Activated CD4-positive, alpha-beta T cell treated with anti-CD3 and anti-CD28 coated beads, Interleukin-2, amount 10 ng/mL, durations not matched to agents 24 days and 14 days (primary cell): ENCODE data around the gene AP4M1. TPM values are rescaled to one million over a fixed set of nuclear protein-coding genes. Genes with fewer than 3 reads are reported as not detected.
A peak's percentile ranks its signal among the peaks of the same experiment; 100 is the strongest.

ENCODE experiments used
- DNase-seq: peaks from one replicate; pipeline ENCODE4 v3.0.0; 2022
- H3K27ac Mint-ChIP-seq: one replicate; pipeline ENCODE4 v1.8.0; 2022; ENCODE audit warnings: mild to moderate bottlenecking, mixed read lengths
- H3K27me3 Mint-ChIP-seq: one replicate; pipeline ENCODE4 v1.8.0; 2022; ENCODE audit warnings: mixed read lengths
- H3K36me3 Mint-ChIP-seq: one replicate; pipeline ENCODE4 v1.8.0; 2022; ENCODE audit warnings: low read depth, mild to moderate bottlenecking, mixed read lengths
- H3K4me1 Mint-ChIP-seq: one replicate; pipeline ENCODE4 v1.8.0; 2021; ENCODE audit warnings: mixed read lengths
- H3K4me3 Mint-ChIP-seq: one replicate; pipeline ENCODE4 v1.8.0; 2022; ENCODE audit warnings: mild to moderate bottlenecking, moderate library complexity, mixed read lengths
- H3K9me3 Mint-ChIP-seq: one replicate; pipeline ENCODE4 v1.8.0; 2021; ENCODE audit warnings: mixed read lengths
- intact Hi-C: fragments of 100-400 bp; cut with micrococcal nuclease; formaldehyde crosslinking; loops from one replicate; pipeline ENCODE4 v1.15.1; 2023
- total RNA-seq: library from RNA; stranded (reverse); gene quantifications from 2 replicates; pipeline ENCODE4 v1.2.3, GENCODE V29; 2022

AP4M1 gene
- total RNA-seq, 1 donor from 2014 or later: 16.4 TPM

DNA sequence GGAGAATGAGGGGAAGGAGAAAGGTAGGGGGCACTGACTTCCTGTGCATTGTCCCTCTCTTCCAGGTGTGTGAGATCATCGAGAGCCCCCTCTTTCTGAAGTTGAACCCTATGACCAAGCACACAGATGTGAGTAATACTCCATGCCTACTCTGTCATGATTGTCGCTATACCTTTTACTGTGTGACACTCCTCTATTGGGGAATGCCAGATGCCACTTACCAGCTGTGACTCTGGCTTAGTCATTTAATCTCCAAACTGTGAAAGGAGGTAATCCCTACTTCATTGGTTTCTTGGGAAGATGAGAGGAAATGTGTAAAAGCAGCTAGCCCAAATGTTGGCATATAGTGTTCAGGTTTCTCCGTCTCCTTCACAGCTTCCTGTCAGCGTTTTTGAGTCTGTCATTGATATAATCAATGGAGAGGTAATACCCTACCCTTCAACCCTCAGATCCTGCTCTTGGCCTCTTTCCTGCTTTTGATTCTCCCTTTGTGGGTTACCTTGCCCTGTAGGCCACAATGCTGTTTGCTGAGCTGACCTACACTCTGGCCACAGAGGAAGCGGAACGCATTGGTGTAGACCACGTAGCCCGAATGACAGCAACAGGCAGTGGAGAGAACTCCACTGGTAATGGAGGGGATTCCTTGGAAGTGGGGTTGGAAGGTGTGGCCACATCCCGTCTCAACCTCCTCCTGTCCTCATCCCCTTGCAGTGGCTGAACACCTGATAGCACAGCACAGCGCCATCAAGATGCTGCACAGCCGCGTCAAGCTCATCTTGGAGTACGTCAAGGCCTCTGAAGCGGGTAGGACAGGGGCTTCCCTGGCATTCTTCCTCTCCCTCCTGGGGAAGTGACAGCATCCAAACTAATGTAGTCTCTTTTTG lies 10.7 kb upstream of the AP4M1 start:
- Mint-ChIP-seq H3K27ac (peak overlapping the region; percentile 2), H3K27me3 (no peaks in the 10 kb centered on the region), H3K4me1 (peaks cover 35% of the 10 kb centered on the region), H3K9me3 (no peaks in the 10 kb centered on the region), H3K36me3 (peaks cover 55% of the 10 kb centered on the region), H3K4me3 (peak overlapping the region; percentile 86)
- peak; percentile 65 for DNase-seq
- intact Hi-C loops: no loop called here

DNA sequence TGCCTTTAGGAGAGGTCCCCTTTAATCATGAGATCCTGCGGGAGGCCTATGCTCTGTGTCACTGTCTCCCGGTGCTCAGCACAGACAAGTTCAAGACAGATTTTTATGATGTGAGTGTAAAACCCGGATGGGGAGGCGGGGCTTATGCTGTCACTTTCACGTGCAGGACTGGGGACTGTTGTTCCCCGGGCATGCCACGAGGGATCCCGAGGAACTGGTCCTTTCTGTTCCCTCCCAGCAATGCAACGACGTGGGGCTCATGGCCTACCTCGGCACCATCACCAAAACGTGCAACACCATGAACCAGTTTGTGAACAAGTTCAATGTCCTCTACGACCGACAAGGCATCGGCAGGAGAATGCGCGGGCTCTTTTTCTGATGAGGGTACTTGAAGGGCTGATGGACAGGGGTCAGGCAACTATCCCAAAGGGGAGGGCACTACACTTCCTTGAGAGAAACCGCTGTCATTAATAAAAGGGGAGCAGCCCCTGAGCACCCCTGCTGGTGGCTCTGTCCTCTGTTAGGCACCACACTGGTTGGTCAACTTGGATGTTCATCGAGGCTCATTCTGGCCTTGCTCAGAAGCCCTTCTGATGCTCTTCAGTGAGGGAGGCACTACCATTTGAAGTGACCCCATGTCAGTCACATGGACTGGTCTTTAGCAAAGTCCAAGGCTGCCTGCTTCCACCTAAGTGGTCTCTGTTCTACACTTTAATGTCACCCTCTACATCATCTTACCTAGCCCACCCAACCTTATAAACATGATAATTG lies 9.8 kb upstream of the AP4M1 start:
- peaks cover 35% of the 10 kb centered on the region for H3K4me1 Mint-ChIP-seq

GRCh38 chr7:100093054-100093453 lies 8.4 kb upstream of the AP4M1 start:
- Mint-ChIP-seq H3K4me1 (peaks cover 43% of the 10 kb centered on the region), H3K36me3 (peaks cover 74% of the 10 kb centered on the region), H3K27me3 (no peaks in the 10 kb centered on the region), H3K27ac (no peak overlapping the region), H3K9me3 (no peaks in the 10 kb centered on the region), H3K4me3 (no peak overlapping the region)
- DNase-seq: no peak
- intact Hi-C loops: no loop called here

More for the DNA sequence above, 9.8 kb upstream of the AP4M1 start:
- intact Hi-C loops: no loop called here
- Mint-ChIP-seq H3K27me3 (no peaks in the 10 kb centered on the region), H3K9me3 (no peaks in the 10 kb centered on the region), H3K36me3 (peaks cover 62% of the 10 kb centered on the region), H3K27ac (peak overlapping the region; percentile 28), H3K4me3 (no peak overlapping the region)
- DNase-seq: peak; percentile 64

DNA sequence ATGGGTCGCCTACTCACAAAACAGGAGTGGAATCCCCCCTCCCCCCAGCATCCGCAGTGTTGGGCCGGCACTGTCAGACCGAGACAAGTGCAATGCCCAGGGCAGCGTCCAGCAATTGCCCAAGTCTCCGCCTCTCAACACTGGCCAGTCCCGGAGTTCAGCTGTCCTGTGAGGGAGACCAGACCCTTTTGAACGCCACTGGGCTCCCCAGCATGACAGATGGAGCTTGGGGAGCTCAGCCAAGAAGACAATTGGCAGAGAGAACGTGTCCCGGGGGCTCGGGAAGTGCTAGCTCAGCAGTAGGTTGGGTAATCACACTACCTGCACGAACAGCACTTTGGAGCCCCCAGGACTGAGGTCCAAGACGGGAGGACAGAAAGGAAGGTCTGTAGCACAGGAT lies 7.9 kb upstream of the AP4M1 start:
- Mint-ChIP-seq H3K27ac (peak overlapping the region; percentile 20), H3K27me3 (no peaks in the 10 kb centered on the region), H3K4me1 (peaks cover 43% of the 10 kb centered on the region), H3K36me3 (peaks cover 77% of the 10 kb centered on the region), H3K9me3 (no peaks in the 10 kb centered on the region), H3K4me3 (no peak overlapping the region)
- intact Hi-C loops: no loop called here
- DNase-seq: no peak

DNA sequence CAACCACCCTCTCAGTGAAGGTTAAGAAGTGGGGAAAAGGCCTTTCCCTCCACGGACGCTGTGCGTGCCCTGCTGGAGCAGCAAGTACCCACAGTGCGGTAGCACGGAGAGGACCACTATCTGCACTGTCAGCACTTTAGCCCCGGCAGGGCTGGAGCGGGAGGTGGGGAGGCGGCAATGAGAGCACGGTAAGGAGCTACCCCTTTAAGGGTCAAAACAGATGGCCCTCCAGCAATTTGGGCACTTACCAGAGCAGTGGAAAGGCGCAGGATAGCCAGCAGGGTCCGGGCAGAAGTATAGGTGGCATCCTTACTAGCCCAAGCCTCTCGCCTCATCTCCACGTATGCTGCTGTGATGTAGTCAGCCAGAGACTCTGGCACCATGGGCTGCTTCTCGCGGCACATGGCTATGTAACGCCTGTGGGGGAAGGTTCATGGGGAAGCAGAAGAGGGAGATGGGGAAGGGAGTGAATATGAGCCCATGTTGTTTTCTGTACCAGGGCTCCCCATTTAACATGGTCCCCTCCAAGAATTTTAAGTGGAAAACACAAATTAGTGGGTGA lies 7.4 kb upstream of the AP4M1 start:
- intact Hi-C loops: no loop called here
- H3K9me3 Mint-ChIP-seq: no peaks in the 10 kb centered on the region
- H3K27me3 Mint-ChIP-seq: no peaks in the 10 kb centered on the region
- peaks cover 47% of the 10 kb centered on the region for H3K4me1 Mint-ChIP-seq
- peaks cover 81% of the 10 kb centered on the region for H3K36me3 Mint-ChIP-seq
- H3K4me3 Mint-ChIP-seq: no peak overlapping the region
- H3K27ac Mint-ChIP-seq: no peak overlapping the region
- no peak for DNase-seq

GRCh38 chr7:100095289-100095688 lies 6.2 kb upstream of the AP4M1 start:
- H3K4me1 Mint-ChIP-seq: peaks cover 51% of the 10 kb centered on the region

GRCh38 chr7:100095704-100096103 lies 5.7 kb upstream of the AP4M1 start:
- peaks cover 93% of the 10 kb centered on the region for H3K36me3 Mint-ChIP-seq
- no peak overlapping the region for H3K4me3 Mint-ChIP-seq
- intact Hi-C loops: no loop called here
- no peaks in the 10 kb centered on the region for H3K27me3 Mint-ChIP-seq
- no peak for DNase-seq
- no peak overlapping the region for H3K27ac Mint-ChIP-seq
- H3K4me1 Mint-ChIP-seq: peaks cover 47% of the 10 kb centered on the region
- no peaks in the 10 kb centered on the region for H3K9me3 Mint-ChIP-seq

More at GRCh38 chr7:100095289-100095688, 6.2 kb upstream of the AP4M1 start:
- H3K36me3 Mint-ChIP-seq: peaks cover 93% of the 10 kb centered on the region
- H3K27ac Mint-ChIP-seq: no peak overlapping the region
- no peaks in the 10 kb centered on the region for H3K9me3 Mint-ChIP-seq
- no peak for DNase-seq
- no peak overlapping the region for H3K4me3 Mint-ChIP-seq
- no peaks in the 10 kb centered on the region for H3K27me3 Mint-ChIP-seq
- intact Hi-C loops: no loop called here

DNA sequence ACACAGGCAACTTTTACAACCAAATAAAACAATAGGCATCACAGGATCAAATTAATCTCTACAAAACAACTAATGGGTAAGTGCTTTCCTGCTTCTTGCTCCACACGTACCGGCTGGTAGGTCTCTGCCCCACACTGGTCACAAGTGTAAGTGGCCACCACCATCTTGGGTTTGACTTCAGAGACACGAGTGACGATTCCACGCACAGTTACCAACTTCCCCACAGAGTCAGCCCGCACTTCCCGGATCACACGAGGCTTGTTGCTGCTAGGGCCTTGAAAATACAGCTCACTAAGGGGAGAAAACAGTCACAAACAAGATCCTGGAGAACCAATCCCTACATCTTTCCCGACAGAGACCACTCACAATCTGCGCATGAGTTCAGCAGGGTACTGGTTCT lies 2.5 kb upstream of the AP4M1 start:
- Mint-ChIP-seq H3K4me3 (peak overlapping the region; percentile 94), H3K4me1 (peaks cover 41% of the 10 kb centered on the region), H3K27me3 (no peaks in the 10 kb centered on the region), H3K36me3 (peaks cover 66% of the 10 kb centered on the region), H3K27ac (peak overlapping the region; percentile 62), H3K9me3 (no peaks in the 10 kb centered on the region)
- no peak for DNase-seq
- intact Hi-C loops: no loop called here

- H3K9me3 Mint-ChIP-seq: no peaks in the 10 kb centered on the region
- H3K27me3 Mint-ChIP-seq: no peaks in the 10 kb centered on the region
- peak overlapping the region; percentile 94 for H3K4me3 Mint-ChIP-seq
- H3K4me1 Mint-ChIP-seq: peaks cover 41% of the 10 kb centered on the region
- intact Hi-C loops: no loop called here
- DNase-seq: no peak
- peaks cover 62% of the 10 kb centered on the region for H3K36me3 Mint-ChIP-seq
- H3K27ac Mint-ChIP-seq: peak overlapping the region; percentile 94
Observed at GRCh38 chr7:100099452-100099851, 2.0 kb upstream of the AP4M1 start.

- peak; percentile 97 for DNase-seq
- peak overlapping the region; percentile 94 for H3K4me3 Mint-ChIP-seq
- intact Hi-C loops: loop anchor here (1.0 to 2.0 kb wide), 8 partner anchors 11 to 752 kb away; partner anchors contain the start of genes CNPY4, LAMTOR4, SLC12A9 and TAF6
- H3K4me1 Mint-ChIP-seq: peaks cover 37% of the 10 kb centered on the region
- H3K9me3 Mint-ChIP-seq: no peaks in the 10 kb centered on the region
- no peaks in the 10 kb centered on the region for H3K27me3 Mint-ChIP-seq
- peak overlapping the region; percentile 94 for H3K27ac Mint-ChIP-seq
- peaks cover 52% of the 10 kb centered on the region for H3K36me3 Mint-ChIP-seq
Observed at GRCh38 chr7:100100420-100101015, 925 bp upstream of the AP4M1 start.

GRCh38 chr7:100102950-100103840 lies 1.8 kb downstream of the AP4M1 start:
- peaks cover 25% of the 10 kb centered on the region for H3K4me1 Mint-ChIP-seq
- H3K27ac Mint-ChIP-seq: no peak overlapping the region
- H3K36me3 Mint-ChIP-seq: peaks cover 43% of the 10 kb centered on the region
- peak overlapping the region; percentile 94 for H3K4me3 Mint-ChIP-seq
- H3K9me3 Mint-ChIP-seq: no peaks in the 10 kb centered on the region
- DNase-seq: no peak
- no peaks in the 10 kb centered on the region for H3K27me3 Mint-ChIP-seq
- intact Hi-C loops: no loop called here

DNA sequence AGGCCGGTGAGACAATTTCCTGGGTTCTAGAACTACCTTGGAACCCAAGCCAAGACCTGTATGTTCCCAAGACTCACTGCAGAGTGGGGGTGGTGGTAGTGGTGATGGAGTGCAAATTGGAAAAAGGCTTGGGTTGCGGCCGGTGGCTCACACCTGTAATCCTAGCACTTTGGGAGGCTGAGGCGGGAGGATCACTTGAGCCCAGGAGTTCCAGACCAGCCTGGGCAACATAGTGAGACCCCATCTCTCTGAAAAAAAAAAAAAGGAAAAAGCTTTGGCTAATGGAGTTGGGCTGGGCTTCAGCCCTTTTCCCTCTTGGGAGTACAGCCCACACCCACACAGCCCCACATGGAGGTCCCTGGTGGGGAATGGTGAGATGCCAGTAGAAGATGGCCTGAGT lies 4.1 kb downstream of the AP4M1 start:
- Mint-ChIP-seq H3K27ac (no peak overlapping the region), H3K27me3 (no peaks in the 10 kb centered on the region), H3K36me3 (peaks cover 38% of the 10 kb centered on the region), H3K9me3 (no peaks in the 10 kb centered on the region), H3K4me3 (no peak overlapping the region), H3K4me1 (peaks cover 5% of the 10 kb centered on the region)
- intact Hi-C loops: no loop called here
- DNase-seq: no peak

GRCh38 chr7:100106633-100107032 lies 5.2 kb downstream of the AP4M1 start:
- intact Hi-C loops: no loop called here
- Mint-ChIP-seq H3K27ac (no peak overlapping the region), H3K4me1 (peaks cover 3% of the 10 kb centered on the region), H3K27me3 (no peaks in the 10 kb centered on the region), H3K36me3 (peaks cover 44% of the 10 kb centered on the region), H3K9me3 (no peaks in the 10 kb centered on the region), H3K4me3 (no peak overlapping the region)
- DNase-seq: no peak
